NCI-H2227 (cell line): ENCODE results near the gene COL27A1.
"Not testable (repeated sequence)": the region's sequence is repeated elsewhere in the genome, so short reads cannot be mapped to it uniquely, and the experiment has no call there.

Experiments used
- DNase-seq: peaks from one replicate; lab custom pipeline; 2025; ENCODE audit not compliant: unreplicated experiment; lab: John Stamatoyannopoulos, UW

Gene COL27A1

DNA sequence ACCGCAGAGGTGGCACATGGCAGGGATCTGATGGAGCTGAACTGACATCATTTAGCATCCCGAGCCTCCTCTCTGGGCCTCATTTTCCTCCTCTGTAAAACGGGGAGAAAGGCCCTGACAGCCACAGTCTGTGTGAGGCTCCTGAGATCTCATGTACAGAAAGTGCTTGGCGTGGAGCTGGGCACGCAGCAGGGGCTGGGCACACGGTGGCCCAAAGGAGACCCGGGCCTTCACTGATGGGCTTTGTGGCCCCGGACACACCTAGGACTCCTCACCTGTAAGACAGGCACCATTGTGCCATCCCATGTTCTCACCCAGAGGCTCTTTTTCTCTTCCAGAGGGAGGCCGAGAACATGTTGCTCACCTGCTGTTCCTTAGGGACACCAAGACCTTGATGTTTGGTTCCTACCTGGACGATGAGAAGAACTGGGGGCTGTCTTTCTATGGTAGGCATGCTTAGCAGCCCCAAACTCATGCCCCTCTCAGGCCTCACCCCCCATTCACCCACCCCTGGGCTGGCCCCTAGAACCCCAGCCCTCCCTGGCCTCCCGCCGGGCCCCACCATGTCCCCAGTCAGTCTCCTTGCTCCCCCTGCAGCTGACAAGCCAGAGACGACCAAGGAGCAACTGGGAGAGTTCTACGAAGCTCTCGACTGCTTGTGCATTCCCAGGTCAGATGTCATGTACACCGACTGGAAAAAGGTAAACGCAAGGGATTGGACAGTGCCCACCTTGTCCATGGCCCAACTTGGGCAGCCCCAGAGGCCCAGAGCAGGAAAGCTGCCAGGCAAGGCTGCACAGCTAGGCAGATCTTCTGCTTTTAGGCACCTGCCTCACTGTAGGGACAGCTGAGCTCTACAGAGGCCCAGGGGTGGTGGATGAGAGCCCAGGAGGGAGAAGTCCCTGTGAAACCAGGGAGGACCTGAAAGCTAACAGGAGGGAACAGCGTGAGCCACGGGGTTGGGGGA, 176.2 kb downstream of the COL27A1 start:
- DNase-seq: not testable (repeated sequence)

DNA sequence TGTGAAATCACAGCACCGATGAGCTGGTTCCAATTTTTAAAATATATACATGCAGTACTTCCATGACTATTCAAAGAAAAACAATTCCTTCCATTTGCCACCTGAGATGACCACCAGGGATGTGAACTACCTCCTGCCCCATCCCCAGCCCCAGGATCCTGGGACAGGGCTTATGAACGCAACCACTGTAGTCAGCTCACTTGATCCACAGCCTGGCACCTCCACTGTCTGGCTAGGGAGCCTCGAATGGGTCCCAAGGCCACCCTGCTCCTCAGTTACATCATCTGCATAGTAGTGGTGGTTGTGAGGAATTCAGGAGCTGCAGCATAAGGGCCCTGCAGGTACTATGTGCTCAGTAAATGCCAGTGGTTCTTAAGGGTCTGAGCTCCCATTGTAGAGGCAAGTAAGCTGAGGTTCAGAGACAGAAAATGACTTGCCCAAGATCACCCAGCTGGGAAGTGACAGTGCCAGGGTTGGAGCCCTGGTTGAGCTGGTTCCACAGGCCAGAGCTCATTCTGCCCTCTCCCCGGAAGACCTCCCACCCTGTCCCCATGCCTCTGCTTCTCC, 177.2 kb downstream of the COL27A1 start:
- not testable (repeated sequence) for DNase-seq

DNA sequence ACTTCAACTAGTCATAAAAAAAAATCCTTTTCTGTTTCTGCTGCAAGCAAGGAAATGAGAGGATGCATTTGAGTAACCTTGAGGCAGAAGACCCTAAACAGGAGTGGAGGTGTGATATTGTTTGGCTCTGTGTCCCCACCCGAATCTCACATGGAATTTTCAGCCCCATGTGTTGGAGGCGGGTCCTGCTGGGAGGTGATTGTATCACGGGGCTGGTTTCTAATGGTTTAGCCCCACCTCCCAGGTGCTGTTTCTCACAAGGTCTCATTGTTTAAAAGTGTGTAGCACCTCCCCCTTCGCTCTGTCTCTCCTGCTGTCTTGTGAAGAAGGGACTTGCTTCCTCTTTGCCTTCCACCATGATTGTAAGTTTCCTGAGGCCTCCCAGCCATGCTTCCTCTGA, 178.4 kb downstream of the COL27A1 start:
- not testable (repeated sequence) for DNase-seq

DNA sequence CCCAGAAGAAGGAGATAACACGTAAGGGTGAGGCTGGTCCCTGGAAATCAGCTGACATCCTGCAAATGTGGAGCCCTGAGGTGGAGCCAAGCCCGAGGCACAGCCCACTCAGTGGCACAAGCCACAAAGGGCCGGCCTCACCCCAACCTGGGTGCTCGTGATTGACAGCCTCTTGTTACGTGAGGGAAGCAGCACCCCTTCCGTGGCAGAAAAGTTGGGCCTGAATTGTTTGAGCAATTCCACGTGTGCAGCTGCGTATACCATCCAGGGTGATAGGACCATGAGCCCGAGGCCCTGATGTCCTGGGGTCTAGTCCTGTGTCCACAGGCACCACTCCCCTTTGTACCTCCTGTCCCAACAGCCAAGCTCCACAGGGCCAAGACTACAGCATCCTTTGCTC, 179.2 kb downstream of the COL27A1 start:
- no peak for DNase-seq

DNA sequence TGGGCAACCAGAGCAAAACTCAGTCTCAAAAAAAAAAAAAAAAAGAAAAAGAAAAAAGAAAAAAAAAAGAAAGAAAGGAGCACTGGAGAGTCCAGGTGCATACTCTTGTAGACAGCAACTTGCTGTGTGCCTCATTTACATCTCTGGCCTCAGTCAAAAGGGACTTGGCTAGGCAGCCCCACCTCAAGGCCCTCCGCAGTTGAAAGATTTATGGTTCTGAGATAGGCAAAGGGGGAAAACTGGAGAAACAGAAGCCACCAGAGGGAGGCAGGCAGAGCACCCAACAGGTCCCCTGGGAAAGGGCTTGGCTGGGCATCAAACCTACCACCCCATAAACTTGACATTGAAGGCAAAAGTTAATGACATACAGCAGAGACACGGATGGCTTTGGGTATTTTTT, 180.4 kb downstream of the COL27A1 start:
- DNase-seq: no peak

DNA sequence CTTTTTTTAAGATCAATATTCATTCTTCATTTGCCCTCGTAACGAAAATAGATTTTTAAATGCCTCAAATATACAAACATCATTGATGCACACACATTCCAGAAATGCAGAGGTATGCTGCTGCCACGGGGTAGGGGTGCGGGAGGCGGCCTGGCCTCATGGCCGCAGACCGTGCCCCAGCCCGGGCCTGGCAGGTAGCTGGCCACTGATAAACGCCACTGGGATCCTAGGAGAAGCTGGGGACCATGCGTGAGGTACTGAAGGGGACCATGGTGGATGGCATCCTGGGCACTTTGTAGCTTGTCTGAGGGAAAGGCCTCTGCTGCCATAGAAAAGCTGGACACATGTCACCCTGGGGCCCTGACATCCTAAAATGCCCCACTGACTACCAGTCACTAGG, 180.8 kb downstream of the COL27A1 start:
- no peak for DNase-seq

DNA sequence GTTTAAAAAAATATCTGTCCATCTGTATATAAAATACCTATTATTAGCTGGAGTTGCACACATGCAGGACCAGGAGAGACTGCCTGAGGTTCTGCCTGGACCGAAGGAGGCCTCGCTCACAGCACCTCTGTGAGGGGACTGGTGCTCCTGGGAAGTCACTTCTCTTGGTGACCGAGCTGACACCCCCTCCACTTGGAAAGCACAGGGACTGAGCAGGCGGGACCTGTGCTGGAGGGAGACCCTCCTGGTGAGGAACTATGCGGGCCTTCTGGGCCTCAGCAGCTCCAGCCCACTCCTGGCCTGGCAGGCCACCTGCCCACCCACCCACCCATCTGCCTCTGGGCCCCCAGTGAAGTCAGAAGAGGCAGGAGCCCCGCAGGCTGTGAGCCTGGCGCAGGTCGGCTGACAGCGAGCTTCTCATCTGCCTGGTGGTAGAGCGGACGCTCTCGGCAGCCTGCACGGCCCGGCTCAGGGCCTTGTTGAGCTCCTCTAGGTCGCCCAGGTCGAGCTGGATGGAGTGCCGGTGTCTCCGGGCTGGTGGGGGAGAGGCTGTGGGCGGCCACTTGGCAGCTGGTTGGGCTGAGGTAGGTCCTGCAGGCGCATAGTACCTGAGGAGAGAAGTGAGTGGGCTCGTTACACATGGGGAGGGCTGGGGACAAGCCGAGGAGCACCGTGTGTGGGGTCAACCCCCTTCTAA, 181.5 kb downstream of the COL27A1 start:
- DNase-seq: no peak

DNA sequence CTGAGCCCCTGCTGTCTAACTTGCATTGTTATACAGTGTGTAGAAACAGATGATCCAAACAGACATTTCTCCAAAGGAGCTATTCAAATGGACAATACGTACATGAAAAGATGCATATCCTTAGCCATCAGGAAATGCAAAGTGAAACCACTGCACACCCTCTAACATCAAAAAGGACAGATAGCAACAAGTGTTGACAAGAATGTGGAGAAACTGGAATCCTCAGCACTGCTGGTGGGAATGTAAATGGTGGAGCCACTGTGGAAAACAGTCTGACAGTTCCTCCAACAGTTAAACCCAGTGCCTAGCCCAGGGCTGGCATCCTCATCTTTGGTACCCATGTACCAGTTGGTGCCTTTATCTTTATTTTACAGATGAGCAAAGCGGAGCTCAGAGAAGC, 182.8 kb downstream of the COL27A1 start:
- no peak for DNase-seq

DNA sequence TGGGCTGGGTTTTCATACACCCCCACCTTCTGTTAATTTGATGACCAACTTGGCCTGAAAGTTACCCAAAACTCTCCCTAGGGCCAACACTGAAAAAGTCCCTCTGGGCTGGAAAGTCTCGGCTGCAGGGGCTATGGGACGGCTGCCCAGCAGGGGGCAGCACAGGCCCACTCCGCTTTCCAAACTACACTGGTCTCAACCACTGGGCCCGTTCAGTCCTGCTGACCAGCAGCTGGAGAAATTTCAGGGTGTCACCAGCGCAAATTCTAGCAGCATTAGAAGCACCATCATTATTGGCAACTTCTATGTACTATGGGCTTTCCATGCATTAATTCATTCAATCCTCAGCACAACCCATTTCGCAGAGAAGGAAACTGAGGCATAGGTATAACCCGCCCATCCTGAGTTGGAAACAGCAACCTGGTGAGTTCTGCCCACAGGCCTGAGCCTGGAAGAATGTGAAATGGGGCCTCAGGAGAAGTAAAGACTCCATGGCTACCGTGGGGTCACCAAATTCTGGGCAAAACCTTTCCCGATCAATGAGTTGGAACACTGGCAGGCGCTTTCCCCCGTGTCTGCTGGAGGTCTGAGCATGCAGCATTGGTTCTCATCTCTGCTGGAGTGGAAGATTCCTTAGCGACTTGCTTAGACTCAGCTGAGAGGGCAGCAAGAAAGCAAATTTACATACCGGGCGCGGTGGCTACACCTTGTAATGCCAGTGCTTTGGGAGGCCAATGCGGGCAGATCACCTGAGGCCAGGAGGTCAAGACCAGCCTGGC, 184.0 kb downstream of the COL27A1 start:
- DNase-seq: no peak

DNA sequence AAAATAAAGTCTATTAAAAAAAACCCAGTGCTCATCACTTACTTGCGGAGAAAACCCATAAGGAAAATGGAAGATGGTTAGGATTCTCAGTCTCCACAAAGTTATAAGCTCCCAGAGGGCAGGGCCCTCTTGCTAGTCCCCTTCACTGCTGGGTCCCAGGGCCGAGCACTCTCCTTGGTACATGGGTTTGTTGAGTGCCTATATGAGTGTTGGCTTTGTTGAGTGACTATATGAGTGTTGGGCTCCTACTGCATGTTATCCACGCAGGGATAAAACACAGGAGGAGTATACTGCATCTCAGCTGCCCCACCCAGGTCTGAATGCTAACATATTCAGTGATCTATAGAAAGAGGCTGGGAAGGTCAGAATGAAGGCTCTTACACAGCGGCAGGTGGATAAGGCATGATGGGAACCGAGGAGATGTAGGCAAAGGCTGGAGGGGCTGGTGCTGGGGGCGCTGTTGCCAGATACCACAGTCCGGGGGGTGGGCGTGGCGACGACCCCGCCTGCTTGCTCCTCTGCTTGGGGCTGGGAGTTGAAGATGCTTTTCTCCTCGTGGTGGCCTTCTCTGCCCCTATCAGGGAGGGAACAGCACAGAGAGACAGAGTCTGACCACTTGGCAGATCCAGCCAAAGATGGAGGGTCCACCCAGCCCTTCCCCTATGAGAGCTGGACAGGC, 186.0 kb downstream of the COL27A1 start:
- no peak for DNase-seq

DNA sequence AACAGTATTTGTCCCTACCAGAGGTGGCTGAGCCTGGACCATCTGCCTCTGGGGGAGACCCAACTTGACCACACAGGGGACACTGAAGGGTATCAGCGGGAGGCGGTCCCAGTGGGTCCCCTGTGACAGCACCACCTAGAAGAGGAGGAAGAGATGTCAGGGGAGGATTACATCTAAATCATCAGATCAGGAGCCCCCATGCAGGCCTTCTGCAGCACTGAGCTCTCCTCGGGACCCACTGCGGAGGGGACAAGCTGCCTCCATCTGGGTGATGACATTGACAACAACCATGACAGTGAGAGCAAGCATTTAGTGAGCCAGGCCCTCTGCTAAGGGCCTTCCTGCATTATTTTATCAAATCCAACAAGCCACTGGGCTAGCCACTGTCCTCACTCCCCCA, 186.7 kb downstream of the COL27A1 start:
- DNase-seq: no peak

DNA sequence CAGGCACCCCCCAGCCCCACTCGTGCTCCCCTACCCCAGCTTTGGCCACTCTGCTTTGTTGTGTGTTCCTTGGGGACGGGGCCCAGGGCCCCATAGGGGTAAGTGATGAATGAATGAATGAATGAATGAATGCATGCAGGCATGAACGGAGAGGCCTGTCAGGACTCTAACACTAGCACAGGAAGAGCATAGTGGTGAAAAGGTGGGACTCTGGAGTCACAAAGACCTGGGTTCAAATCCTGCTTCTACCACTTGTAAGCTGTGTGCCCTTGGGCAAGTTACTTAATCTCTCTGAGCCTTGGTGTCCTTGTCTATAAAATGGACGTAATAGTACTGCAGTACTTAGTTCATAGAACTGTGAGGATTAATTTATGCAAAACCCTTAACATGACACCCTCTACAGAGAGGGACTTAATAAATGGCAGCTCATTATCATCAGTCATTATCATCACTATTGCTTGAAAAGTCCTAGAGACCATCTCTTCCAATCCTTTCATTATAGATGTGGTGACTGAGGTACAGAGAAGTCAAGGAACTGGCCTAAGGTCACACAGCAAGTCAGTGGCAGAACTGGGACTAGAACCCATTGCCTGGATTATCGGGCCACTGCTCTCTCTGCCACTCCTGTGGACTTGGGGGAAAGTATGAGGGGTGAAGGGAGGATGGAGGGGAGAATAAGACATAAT, 187.6 kb downstream of the COL27A1 start:
- DNase-seq: no peak

DNA sequence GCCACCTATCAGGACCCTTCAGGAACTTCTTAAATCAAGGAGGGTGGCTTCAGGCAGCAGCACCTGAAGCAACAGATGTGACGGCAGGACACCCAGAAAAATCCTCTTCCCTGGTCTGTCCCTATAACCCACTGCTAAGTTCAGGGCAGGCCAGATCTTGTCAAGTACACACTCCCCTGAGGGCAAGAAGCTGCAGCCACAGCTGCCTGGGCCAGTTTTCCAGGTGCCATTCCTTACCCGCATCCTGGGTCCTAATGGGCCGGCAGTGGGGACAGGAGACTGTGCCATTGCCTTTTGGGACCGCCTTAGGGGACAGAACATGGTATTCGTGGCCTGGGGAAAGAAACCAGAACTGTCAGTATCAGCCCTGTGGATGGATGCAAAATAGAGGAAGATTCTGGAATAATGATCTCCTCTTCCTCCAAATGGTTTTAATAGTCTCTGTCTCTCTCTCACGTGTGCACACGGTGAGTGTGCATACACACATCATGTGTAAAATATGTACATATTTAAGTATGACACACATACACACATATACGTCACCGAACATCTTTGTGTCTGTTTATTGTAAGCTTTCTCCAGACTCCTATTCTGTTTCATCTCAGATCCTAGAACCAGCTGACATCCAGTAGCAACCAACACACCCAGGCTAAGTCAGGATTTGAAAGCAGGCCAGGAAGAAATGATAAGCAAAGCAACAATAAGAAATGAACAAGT, 188.3 kb downstream of the COL27A1 start:
- no peak for DNase-seq

DNA sequence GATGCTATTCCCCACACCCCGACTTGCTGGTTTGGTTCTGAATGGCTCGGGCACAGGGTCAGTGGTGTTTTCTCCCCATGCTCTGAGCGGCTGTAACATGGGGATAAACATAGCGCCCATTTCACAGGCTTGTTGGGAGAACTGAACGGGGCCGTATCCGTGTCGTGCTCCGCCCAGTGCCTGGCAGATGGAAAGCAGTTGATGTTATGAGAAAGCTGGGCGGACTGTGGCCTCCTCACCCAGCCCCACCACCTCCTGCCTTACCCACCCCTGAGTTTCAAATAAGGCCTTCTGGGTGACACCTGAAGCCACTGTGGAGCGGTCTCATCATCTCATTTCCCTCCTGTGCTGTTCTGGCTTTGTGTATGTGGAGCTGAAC, 188.8 kb downstream of the COL27A1 start:
- DNase-seq: no peak

DNA sequence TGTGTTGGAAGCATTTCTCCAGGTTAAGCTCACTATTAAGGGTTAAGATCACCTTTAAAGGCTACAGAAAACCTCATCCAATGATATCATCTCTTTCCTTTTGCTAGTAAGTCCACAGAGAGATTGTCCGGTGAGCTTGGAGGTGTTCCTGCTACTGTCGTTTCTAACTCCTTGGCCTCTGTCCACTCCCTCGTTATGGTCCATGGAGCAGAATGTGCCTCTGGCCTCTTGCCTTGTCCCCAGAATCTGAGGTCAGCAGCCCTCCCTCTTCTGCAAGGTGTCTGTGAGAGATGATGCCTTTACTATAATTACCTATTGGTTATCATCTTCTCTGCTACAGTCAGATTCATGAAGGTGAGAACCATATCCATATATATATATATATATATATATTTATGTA, 189.4 kb downstream of the COL27A1 start:
- DNase-seq: no peak

DNA sequence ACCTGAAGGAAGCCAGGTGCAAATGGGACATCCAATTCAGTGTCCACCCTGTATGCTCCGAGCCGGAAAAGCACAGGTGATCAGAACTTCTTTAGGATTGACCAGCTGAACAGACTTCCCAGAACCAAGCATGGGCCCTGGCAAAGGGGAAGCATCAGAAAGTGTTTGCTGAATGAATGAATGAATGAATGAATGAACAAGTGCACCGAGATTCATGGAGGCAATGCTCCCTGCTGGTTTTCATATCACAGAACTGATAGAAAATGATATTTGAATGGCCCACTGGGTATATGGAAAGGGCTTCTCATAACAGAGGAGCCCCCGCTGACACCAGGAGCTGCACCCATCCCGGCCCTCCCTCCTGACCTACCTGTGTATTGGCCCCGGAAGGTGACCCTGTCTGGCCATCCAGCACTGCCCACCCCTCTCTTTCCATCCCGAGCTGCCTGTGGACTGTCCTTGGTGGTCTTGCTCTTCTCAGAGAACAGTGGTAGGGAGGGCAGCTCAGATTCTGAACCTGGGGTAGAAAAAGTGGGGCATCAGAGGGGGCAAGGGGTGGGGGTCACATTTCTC, 190.2 kb downstream of the COL27A1 start:
- DNase-seq: no peak

DNA sequence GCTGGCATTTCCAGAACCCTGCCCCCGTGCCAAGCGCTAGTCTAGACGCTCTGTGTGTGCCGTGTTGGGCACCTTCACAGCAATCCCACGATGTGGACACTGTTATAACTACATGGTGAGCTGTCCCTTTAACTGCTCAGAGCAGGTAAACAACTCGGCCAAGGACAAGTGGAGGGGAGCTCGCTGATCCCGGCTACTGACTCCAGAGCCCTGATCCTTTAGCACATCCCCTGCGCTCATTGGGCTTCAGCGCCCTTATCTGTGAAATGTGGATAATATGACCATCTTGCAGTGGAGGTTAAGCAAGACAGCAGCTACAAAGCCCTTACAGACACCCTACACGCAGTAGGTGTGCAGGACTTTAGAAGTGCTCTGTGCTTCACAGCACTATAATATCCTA, 190.8 kb downstream of the COL27A1 start:
- no peak for DNase-seq

DNA sequence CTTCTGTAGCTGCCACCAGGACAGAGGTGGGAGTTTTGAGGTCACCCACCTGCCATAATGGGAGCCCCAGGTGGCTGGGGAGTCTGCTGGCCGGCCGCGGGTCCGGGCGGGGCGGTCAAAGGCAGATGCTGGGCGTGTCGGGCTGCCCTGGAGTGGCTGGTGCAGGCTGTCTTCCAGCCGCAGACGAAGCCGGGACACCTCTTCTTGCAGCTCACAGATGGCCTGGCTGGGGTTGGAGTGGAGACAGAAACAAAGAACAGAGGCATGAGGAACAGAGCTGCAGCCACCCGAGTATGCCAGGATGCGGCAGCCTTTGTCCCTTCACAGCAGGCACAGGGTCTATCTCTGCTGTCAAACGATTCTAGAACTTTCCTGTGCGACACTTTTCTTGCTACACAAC, 192.3 kb downstream of the COL27A1 start:
- DNase-seq: no peak

DNA sequence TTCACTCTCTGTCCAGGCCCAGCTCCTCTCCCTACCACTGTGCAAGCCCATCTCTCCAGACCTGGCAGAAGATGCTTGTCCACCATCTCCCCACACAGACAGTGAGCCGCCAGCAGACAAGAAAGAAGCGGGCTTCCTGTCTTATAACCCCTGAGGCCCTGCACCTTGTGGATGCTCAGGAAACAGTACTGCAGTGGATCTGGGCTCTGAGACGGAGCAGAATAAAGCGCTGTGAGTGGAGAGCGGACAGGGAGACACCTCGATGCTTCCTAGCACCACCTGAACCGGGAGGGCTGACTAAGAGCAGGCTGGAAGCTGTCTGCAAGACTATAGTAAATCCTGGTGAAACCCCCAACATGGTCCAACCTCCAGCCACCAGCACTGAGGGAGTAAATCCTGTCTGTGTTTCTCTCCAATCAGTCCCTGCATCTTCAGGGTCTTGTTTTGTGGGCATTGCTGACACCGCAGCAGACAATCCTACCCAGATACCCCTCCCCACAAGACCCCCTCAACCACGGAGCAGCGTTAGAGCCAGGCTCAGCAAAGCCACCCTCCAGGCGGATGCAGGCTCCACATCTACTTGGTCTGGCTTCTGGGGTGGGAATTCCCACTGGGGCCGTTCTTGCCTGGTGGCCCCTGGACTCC, 193.0 kb downstream of the COL27A1 start:
- DNase-seq: no peak
